Measurements from ENCODE around the gene ARID5B. TPM values are rescaled to one million over a fixed set of nuclear protein-coding genes. Genes with fewer than 3 reads are reported as not detected.

ARID5B gene
- total RNA-seq, 1 experiment from 2014 or later: 0.04 TPM

GRCh38 chr10:62029401-62029800, 127.9 kb downstream of the ARID5B start:
- Histone ChIP-seq H3K23ac (ENCODE audit: insufficient read length, low read depth, low read length) (no peak overlapping the region), H2BK5ac (ENCODE audit: insufficient read length, low read length) (no peak overlapping the region), H3K27me3 (ENCODE audit: insufficient read depth, low read length) (no peaks in the 10 kb centered on the region), H2BK20ac (ENCODE audit: low read depth, low read length, poor library complexity, severe bottlenecking) (no peak overlapping the region), H2BK15ac (ENCODE audit: low read depth, low read length) (no peak overlapping the region), H3K9ac (ENCODE audit: extremely low read depth, insufficient read length, low read length) (no peak overlapping the region), H2BK120ac (ENCODE audit: low read depth, low read length, poor library complexity, severe bottlenecking) (no peak overlapping the region), H3K14ac (ENCODE audit: insufficient read depth, low read length) (no peak overlapping the region), H3K4me2 (ENCODE audit: insufficient read depth, insufficient read length, low read length) (no peak overlapping the region), H3K79me2 (ENCODE audit: insufficient read depth, low read length) (no peaks in the 10 kb centered on the region), H2BK12ac (ENCODE audit: insufficient read length, low read depth, low read length) (no peak overlapping the region), H3K9me3 (ENCODE audit: control insufficient read depth, low read depth, low read length) (no peaks in the 10 kb centered on the region), H4K91ac (ENCODE audit: insufficient read length, low read depth, low read length) (no peak overlapping the region), H3K4ac (ENCODE audit: low read depth, low read length) (no peak overlapping the region), H4K20me1 (ENCODE audit: control insufficient read depth, insufficient read depth, insufficient read length) (no peaks in the 10 kb centered on the region), H2AK5ac (ENCODE audit: insufficient read length, low read length) (no peak overlapping the region), H3K18ac (ENCODE audit: insufficient read length, low read depth, low read length) (no peak overlapping the region), H3K79me1 (ENCODE audit: insufficient read depth, low read depth, low read length, poor library complexity, severe bottlenecking) (no peaks in the 10 kb centered on the region), H3T11ph (ENCODE audit: low read length) (no peak overlapping the region), H3K56ac (ENCODE audit: insufficient read length, low read depth, low read length) (no peak overlapping the region), H3K23me2 (ENCODE audit: insufficient read length, low read depth, low read length, poor library complexity, severe bottlenecking) (no peaks in the 10 kb centered on the region), H3K4me1 (ENCODE audit: insufficient read depth, low read length) (no peaks in the 10 kb centered on the region), H3K27ac (ENCODE audit: insufficient read length, low read depth, low read length) (no peak overlapping the region), H4K8ac (replicated peaks; ENCODE audit: insufficient read length, low read depth, low read length) (no peak overlapping the region), H4K5ac (ENCODE audit: insufficient read length, low read depth, low read length) (no peak overlapping the region), H2AFZ (ENCODE audit: low read length) (no peak overlapping the region)
- TF ChIP-seq, protein P1, sequence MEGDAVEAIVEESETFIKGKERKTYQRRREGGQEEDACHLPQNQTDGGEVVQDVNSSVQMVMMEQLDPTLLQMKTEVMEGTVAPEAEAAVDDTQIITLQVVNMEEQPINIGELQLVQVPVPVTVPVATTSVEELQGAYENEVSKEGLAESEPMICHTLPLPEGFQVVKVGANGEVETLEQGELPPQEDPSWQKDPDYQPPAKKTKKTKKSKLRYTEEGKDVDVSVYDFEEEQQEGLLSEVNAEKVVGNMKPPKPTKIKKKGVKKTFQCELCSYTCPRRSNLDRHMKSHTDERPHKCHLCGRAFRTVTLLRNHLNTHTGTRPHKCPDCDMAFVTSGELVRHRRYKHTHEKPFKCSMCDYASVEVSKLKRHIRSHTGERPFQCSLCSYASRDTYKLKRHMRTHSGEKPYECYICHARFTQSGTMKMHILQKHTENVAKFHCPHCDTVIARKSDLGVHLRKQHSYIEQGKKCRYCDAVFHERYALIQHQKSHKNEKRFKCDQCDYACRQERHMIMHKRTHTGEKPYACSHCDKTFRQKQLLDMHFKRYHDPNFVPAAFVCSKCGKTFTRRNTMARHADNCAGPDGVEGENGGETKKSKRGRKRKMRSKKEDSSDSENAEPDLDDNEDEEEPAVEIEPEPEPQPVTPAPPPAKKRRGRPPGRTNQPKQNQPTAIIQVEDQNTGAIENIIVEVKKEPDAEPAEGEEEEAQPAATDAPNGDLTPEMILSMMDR (conservative IDR thresholded peaks at IDR 0.05): no peak
- Mint-ChIP-seq H3K9me3 (no peaks in the 10 kb centered on the region), H3K4me1 (no peaks in the 10 kb centered on the region), H3K4me3 (no peak overlapping the region), H3K36me3 (ENCODE audit: insufficient read depth in 1 of 3, low read depth in 3 of 3) (no peaks in the 10 kb centered on the region), H3K27ac (no peak overlapping the region), H3K27me3 (ENCODE audit: low read depth) (no peaks in the 10 kb centered on the region)
- no peak for DNase-seq
- WGBS (ENCODE audit: extremely low coverage, insufficient read length, low lambda C conversion rate): no CpG with 5 or more reads among the region's 2 CpGs
